HepG2 (cell line): ENCODE measurements around the gene INPP5E. TPM values are rescaled to one million over a fixed set of nuclear protein-coding genes. Genes with fewer than 3 reads are reported as not detected.

Experiments
- ELF4 ChIP-seq: sonication (generic); formaldehyde crosslinking; IDR thresholded peaks from 2 replicates; pipeline ENCODE4 v1.5.0; 2020; ENCODE audit warnings: missing genetic modification reagents, mild to moderate bottlenecking, moderate library complexity, borderline replicate concordance
- FOXO1 ChIP-seq: sonication (generic); formaldehyde crosslinking; IDR thresholded peaks from 2 replicates; pipeline ENCODE4 v1.4.0; 2020; ENCODE audit warnings: missing genetic modification reagents
- HNF4A ChIP-seq: sonication (generic); formaldehyde crosslinking; IDR thresholded peaks from 2 replicates; pipeline ENCODE4 v1.4.0; 2020; ENCODE audit warnings: missing genetic modification reagents
- IRF2 ChIP-seq: IDR thresholded peaks from 2 replicates; pipeline ENCODE4 v1.6.1; 2018; ENCODE audit warnings: missing genetic modification reagents, missing compliant biosample characterization
- KDM4B ChIP-seq: sonication (generic); formaldehyde crosslinking; IDR thresholded peaks from 2 replicates; pipeline ENCODE4 v1.4.0; 2020; ENCODE audit warnings: missing genetic modification reagents
- LCORL ChIP-seq, 2 experiments: fragments of 450-650 bp in 1 of 2; sonication (generic) in 1 of 2; formaldehyde crosslinking in 1 of 2; IDR thresholded peaks; 2 replicates each; pipeline versions ENCODE4 v1.5.0 to v1.6.1; 2017 to 2020; ENCODE audit warnings: antibody characterized with exemption in 1 of 2, missing genetic modification reagents in 1 of 2
- NFE2L1 ChIP-seq: sonication (generic); formaldehyde crosslinking; IDR thresholded peaks from 2 replicates; pipeline ENCODE4 v1.4.0; 2020; ENCODE audit warnings: missing genetic modification reagents, mild to moderate bottlenecking, borderline replicate concordance
- PCBP1 ChIP-seq: fragments of 200-400 bp; formaldehyde crosslinking; IDR thresholded peaks from 2 replicates; pipeline ENCODE4 v1.6.1; 2017; ENCODE audit warnings: mild to moderate bottlenecking, low read depth, low read length, borderline replicate concordance
- TCF12 ChIP-seq, 2 experiments: fragments of 450-650 bp in 1 of 2; sonication (generic) in 1 of 2; formaldehyde crosslinking in 1 of 2; IDR thresholded peaks; 2 replicates each; pipeline versions ENCODE4 v1.6.1 to v1.8.0; 2017 to 2022; ENCODE audit warnings: antibody characterized with exemption in 1 of 2, mild to moderate bottlenecking in 1 of 2, missing genetic modification reagents in 1 of 2, moderate library complexity in 1 of 2
- THYN1 ChIP-seq: sonication (generic); formaldehyde crosslinking; IDR thresholded peaks from 2 replicates; pipeline ENCODE4 v1.8.1; 2023; ENCODE audit warnings: low read depth, mild to moderate bottlenecking, moderate library complexity, missing genetic modification reagents, borderline replicate concordance
- ZNF256 ChIP-seq: sonication (generic); formaldehyde crosslinking; conservative IDR thresholded peaks from 2 replicates; pipeline ENCODE4 v1.4.0; 2020; ENCODE audit warnings: missing genetic modification reagents
- ZNF558 ChIP-seq: sonication (generic); formaldehyde crosslinking; IDR thresholded peaks from 2 replicates; pipeline ENCODE4 v1.9.0; 2022; ENCODE audit warnings: mild to moderate bottlenecking, missing genetic modification reagents, borderline replicate concordance
- ZNF562 ChIP-seq: sonication (generic); formaldehyde crosslinking; IDR thresholded peaks from 2 replicates; pipeline ENCODE4 v1.8.0; 2022; ENCODE audit warnings: missing genetic modification reagents, borderline replicate concordance
- ZNF749 ChIP-seq: sonication (generic); formaldehyde crosslinking; IDR thresholded peaks from 2 replicates; pipeline ENCODE4 v1.8.0; 2022; ENCODE audit warnings: mild to moderate bottlenecking, missing genetic modification reagents, moderate library complexity, borderline replicate concordance
- ZNF841 ChIP-seq: sonication (generic); formaldehyde crosslinking; IDR thresholded peaks from 2 replicates; pipeline ENCODE4 v1.8.1; 2023; ENCODE audit warnings: missing genetic modification reagents, borderline replicate concordance
- polyA plus RNA-seq, 8 experiments: library from polyadenylated mRNA; depleted of rRNA in 3 of 8; stranded (reverse) in 7 of 8; unstranded in 1 of 8; fragments of >200 nt; fragmentation: Illumina TruSeq in 4 of 8; extraction: Trizol in 4 of 8; gene quantifications; 2 replicates each; pipeline versions ENCODE4 v1.2.1 to v1.2.3, GENCODE V29; 2011 to 2016; ENCODE audit warnings: low read depth in 4 of 8, missing spikeins in 1 of 8, mixed read lengths in 1 of 8; ENCODE audit not compliant: insufficient read depth in 1 of 8
- total RNA-seq, 5 experiments: library from RNA; depleted of rRNA; stranded (reverse); fragments of >200 nt; fragmentation: Illumina TruSeq; extraction: Trizol; gene quantifications; 2 replicates each; pipeline ENCODE4 v1.2.3, GENCODE V29; 2016; ENCODE audit warnings: low read depth in 1 of 5
- TF ChIP-seq, protein P1 (sequence below): sonication (generic); formaldehyde crosslinking; IDR thresholded peaks from 2 replicates; pipeline ENCODE4 v1.5.1; 2020; ENCODE audit warnings: missing genetic modification reagents, mild to moderate bottlenecking, borderline replicate concordance
- TF ChIP-seq, protein P2 (sequence below): sonication (generic); formaldehyde crosslinking; IDR thresholded peaks from 2 replicates; pipeline ENCODE4 v1.8.1; 2023; ENCODE audit warnings: mild to moderate bottlenecking, missing genetic modification reagents
- TF ChIP-seq, protein P3 (sequence below): sonication (generic); formaldehyde crosslinking; IDR thresholded peaks from 2 replicates; pipeline ENCODE4 v1.4.0; 2020; ENCODE audit warnings: mild to moderate bottlenecking, missing genetic modification reagents

The INPP5E gene
- total and polyA plus RNA-seq, 2 of the 13 experiments (the other 11 are each of a cell fraction or from before 2014, with no cell fraction given), result 5.5 TPM

DNA sequence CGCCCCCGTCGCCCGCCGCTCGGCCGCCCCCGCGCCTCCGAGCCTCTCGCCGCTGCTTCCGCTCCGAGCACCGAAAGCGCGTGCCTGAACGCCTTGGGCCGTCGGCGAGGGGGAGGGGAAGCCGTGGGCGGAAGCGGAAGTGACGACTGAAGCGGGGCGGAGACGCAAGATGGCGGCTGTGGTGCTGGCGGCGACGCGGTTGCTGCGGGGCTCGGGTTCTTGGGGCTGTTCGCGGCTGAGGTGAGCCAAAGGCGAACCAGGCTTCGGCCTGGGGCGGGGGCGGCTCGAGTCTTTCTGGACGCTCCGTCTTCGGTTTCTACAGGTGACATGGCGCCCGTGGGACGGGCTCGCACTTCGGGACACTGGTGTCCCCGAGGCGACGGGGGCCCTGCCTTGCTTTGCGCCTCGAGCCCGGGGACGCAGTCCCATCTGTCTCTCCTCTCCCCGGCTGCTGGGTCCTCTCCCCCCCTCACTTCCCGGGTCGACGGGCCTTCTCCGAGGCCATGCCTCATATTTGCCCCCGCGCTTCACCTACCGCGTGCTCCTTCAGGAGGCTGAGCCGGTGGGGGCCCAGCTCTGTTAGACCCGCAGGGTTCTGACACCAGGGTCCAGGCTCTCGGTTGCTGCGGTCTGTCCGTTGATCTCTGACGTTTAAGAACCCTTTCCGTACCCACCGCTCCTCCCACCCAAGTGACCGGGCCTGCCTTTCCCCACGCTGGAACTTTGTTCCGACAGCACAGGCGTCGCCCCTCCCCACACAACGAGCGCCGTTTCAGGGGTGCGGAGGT, 29.0 kb downstream of the INPP5E start, which contains the start of the genes ENTR1 and PMPCA (continued):
- TF ChIP-seq ZNF841 (CRISPR knock-in tag) (no peak), HNF4A (CRISPR knock-in tag) (no peak), ZNF256 (CRISPR knock-in tag) (no peak), TCF12 (IDR thresholded peaks at IDR 0.05) (no peak), TCF12 (CRISPR knock-in tag; IDR thresholded peaks at IDR 0.05) (0 out of 2 replicates have a peak, but pooled peaks have one; percentile 67), KDM4B (CRISPR knock-in tag) (peak; percentile 81; the same call in 1 of the 2 replicates), ZNF749 (CRISPR knock-in tag) (0 out of 2 replicates have a peak, but pooled peaks have one; percentile 31), ZNF558 (0 out of 2 replicates have a peak, but pooled peaks have one; percentile 22), NFE2L1 (CRISPR knock-in tag) (no peak), PCBP1 (no peak; the same call in 1 of the 2 replicates), ELF4 (CRISPR knock-in tag) (no peak), IRF2 (peak; percentile 81), LCORL (IDR thresholded peaks at IDR 0.05) (no peak), LCORL (CRISPR knock-in tag; IDR thresholded peaks at IDR 0.05) (0 out of 2 replicates have a peak, but pooled peaks have one; percentile 43), FOXO1 (0 out of 2 replicates have a peak, but pooled peaks have one; percentile 24), ZNF562 (CRISPR knock-in tag) (no peak), THYN1 (CRISPR knock-in tag) (no peak)
- TF ChIP-seq, protein P1, sequence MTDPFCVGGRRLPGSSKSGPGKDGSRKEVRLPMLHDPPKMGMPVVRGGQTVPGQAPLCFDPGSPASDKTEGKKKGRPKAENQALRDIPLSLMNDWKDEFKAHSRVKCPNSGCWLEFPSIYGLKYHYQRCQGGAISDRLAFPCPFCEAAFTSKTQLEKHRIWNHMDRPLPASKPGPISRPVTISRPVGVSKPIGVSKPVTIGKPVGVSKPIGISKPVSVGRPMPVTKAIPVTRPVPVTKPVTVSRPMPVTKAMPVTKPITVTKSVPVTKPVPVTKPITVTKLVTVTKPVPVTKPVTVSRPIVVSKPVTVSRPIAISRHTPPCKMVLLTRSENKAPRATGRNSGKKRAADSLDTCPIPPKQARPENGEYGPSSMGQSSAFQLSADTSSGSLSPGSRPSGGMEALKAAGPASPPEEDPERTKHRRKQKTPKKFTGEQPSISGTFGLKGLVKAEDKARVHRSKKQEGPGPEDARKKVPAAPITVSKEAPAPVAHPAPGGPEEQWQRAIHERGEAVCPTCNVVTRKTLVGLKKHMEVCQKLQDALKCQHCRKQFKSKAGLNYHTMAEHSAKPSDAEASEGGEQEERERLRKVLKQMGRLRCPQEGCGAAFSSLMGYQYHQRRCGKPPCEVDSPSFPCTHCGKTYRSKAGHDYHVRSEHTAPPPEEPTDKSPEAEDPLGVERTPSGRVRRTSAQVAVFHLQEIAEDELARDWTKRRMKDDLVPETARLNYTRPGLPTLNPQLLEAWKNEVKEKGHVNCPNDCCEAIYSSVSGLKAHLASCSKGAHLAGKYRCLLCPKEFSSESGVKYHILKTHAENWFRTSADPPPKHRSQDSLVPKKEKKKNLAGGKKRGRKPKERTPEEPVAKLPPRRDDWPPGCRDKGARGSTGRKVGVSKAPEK (CRISPR knock-in tag), result no peak
- TF ChIP-seq, protein P2, sequence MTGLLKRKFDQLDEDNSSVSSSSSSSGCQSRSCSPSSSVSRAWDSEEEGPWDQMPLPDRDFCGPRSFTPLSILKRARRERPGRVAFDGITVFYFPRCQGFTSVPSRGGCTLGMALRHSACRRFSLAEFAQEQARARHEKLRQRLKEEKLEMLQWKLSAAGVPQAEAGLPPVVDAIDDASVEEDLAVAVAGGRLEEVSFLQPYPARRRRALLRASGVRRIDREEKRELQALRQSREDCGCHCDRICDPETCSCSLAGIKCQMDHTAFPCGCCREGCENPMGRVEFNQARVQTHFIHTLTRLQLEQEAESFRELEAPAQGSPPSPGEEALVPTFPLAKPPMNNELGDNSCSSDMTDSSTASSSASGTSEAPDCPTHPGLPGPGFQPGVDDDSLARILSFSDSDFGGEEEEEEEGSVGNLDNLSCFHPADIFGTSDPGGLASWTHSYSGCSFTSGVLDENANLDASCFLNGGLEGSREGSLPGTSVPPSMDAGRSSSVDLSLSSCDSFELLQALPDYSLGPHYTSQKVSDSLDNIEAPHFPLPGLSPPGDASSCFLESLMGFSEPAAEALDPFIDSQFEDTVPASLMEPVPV (CRISPR knock-in tag), result no peak
- TF ChIP-seq, protein P3, sequence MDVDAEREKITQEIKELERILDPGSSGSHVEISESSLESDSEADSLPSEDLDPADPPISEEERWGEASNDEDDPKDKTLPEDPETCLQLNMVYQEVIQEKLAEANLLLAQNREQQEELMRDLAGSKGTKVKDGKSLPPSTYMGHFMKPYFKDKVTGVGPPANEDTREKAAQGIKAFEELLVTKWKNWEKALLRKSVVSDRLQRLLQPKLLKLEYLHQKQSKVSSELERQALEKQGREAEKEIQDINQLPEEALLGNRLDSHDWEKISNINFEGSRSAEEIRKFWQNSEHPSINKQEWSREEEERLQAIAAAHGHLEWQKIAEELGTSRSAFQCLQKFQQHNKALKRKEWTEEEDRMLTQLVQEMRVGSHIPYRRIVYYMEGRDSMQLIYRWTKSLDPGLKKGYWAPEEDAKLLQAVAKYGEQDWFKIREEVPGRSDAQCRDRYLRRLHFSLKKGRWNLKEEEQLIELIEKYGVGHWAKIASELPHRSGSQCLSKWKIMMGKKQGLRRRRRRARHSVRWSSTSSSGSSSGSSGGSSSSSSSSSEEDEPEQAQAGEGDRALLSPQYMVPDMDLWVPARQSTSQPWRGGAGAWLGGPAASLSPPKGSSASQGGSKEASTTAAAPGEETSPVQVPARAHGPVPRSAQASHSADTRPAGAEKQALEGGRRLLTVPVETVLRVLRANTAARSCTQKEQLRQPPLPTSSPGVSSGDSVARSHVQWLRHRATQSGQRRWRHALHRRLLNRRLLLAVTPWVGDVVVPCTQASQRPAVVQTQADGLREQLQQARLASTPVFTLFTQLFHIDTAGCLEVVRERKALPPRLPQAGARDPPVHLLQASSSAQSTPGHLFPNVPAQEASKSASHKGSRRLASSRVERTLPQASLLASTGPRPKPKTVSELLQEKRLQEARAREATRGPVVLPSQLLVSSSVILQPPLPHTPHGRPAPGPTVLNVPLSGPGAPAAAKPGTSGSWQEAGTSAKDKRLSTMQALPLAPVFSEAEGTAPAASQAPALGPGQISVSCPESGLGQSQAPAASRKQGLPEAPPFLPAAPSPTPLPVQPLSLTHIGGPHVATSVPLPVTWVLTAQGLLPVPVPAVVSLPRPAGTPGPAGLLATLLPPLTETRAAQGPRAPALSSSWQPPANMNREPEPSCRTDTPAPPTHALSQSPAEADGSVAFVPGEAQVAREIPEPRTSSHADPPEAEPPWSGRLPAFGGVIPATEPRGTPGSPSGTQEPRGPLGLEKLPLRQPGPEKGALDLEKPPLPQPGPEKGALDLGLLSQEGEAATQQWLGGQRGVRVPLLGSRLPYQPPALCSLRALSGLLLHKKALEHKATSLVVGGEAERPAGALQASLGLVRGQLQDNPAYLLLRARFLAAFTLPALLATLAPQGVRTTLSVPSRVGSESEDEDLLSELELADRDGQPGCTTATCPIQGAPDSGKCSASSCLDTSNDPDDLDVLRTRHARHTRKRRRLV, result peak; percentile 85; the same call in 1 of the 2 replicates
